Lower leg skin (tissue), 3 donors: ENCODE results near the gene PAK4.

Experiments
- CTCF ChIP-seq, 3 donors: fragments of 450-650 bp; IDR thresholded peaks; one replicate each; pipeline ENCODE4 v1.5.1; 2016; ENCODE audit warnings: antibody characterized with exemption in 3 of 3, mild to moderate bottlenecking in 3 of 3, moderate library complexity in 2 of 3
- POLR2A ChIP-seq, 2 donors: fragments of 450-650 bp; IDR thresholded peaks; one replicate each; pipeline ENCODE4 v1.6.1; 2016 to 2017; ENCODE audit warnings: antibody characterized with exemption in 2 of 2, mild to moderate bottlenecking in 1 of 2, moderate library complexity in 1 of 2

- TF ChIP-seq CTCF (IDR thresholded peaks at IDR 0.05) (no peak), POLR2A (IDR thresholded peaks at IDR 0.05) (no peak)
These were observed 74.6 kb downstream of the PAK4 start for GRCh38 chr19:39200066-39200802.
